ENCODE measurements around the gene ACTR10.

Gene ACTR10

DNA sequence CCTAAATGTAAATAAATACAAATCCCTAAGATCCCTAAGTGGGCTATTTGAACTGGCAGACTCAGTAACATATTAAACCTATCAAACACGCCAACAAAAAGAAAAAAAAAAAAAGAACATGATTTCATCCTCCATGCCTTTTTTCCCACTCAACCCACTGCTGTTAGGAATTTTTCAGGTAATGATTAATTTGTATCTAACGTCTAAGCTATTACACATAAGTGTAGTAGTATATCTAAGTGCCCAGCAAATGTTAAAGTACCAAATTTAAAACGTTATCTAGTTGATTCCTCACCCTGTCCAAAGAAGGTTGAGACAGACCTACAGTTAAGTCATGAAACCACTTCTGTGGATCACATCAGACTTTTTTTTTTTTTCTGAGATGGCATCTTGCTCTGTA, 82.0 kb downstream of the ACTR10 start:
- DNase-seq (ENCODE audit: low read depth) = no peak

DNA sequence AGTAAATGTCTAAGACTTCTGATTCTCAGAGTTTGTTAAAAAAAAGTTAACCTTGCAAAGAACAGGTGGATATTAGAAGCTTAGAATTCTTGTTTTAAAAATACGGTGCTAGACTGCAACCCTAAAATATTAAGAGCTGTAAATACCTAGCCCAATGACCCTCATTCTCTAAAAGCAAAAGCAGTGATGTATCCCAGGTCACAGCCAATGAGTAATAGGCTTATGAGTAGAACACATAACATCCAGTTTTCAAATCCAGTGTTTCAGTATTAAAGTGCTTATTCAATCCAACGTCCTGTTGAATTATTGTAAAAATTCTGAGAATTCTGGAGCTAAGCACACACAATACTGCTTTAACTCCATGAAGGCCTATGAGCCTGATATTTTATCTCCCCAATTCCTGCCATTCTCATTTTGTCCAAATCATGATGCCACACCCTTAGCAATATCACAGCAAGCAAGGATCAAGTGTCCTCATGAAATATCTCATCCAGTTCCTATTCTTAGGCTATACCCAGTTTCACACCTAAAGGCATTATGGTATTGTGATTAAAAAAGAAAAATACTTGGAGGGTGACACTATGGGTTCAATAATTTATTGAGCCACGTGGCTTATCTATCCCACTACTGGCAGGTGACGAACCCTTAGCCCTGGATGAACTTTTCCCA, 83.1 kb downstream of the ACTR10 start:
- no peak for DNase-seq (ENCODE audit: low read depth)

DNA sequence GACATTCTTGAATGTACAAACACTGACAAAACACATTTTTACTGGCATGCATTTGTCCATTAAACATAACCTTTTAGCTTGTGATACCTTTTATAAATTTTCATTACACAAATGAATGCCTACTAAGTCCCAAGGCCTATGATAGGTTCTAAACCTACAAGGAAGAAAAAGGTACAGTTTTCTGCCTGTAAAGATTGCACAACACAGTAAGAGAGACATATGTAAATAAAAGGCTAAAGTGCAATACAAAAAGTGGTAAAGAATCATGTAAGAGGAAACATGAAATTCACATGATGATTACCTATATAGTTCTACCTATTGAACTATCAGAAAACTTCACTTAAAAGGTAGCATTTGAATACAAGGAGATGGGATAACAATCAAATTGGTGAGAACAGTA, 83.8 kb downstream of the ACTR10 start:
- no peak for DNase-seq (ENCODE audit: low read depth)

DNA sequence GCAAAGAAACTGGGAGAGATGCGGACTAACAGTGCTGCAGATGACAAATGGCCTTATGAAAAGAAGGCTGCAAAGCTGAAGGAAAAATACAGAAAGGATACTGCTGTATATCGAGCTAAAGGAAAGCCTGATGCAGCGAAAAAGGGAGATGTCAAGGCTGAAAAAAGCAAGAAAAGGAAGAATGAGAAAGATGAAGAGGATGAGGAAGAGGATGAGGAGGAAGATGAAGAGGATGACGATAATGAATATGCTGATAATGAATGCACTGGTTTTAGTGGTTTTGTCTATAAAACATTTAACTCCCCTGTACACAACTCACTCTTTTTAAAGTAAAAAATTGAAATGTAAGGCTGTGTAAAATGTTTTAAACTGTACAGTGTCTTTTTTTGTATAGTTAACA, 85.2 kb downstream of the ACTR10 start:
- DNase-seq (ENCODE audit: low read depth) = no peak
